ENCODE data around the gene TOMM22. TPM values are rescaled to one million over a fixed set of nuclear protein-coding genes. Genes with fewer than 3 reads are reported as not detected.
A peak's percentile ranks its signal among the peaks of the same experiment; 100 is the strongest.

The TOMM22 gene
- total RNA-seq (2014; rRNA removed; shearing (Covaris generic)) = 51.8 and 61.7 TPM in 2 replicates
- 99.6 and 114 TPM in 2 replicates for total RNA-seq (2022)
- percentile 95 among the genes with signal in this experiment for Bru-seq, nascent RNA
- BruChase-seq, experiment 1, labeled RNA remaining after a 6-hour chase = percentile 99 among the genes with signal in this experiment
- BruChase-seq, experiment 2, labeled RNA remaining after a 2-hour chase = percentile 98 among the genes with signal in this experiment
- long read RNA-seq, transcript TOMM22-201 (4 exons, 2,040 nt) = major isoform, 100 of 110 reads
- long read RNA-seq, partial matches to known transcripts = 1 of 110 reads
- long read RNA-seq, other reads (novel, unspliced or antisense) = 7 of 110 reads

GRCh38 chr22:38681582-38682335 lies at the start of gene TOMM22:
Gene TOMM22, plus strand, starts transcription at chr22:38681957. Its CDS starts 22 bp downstream, at chr22:38681979.
- peaks cover 42% of the 10 kb centered on the region for H3K36me3 ChIP-seq (ENCODE audit: insufficient read depth, low read length)
- no peaks in the 10 kb centered on the region for H3K9me3 ChIP-seq (ENCODE audit: low read length)
- CTCF ChIA-PET (ENCODE audit: unreplicated experiment) = interaction anchor here (1.1 kb wide), 1 partner anchor 17 kb away, joined by 6 read pairs; no protein-coding TSS in a partner anchor
- H3K9me2 ChIP-seq (ENCODE audit: insufficient read depth, low read length) = no peaks in the 10 kb centered on the region
- no peaks in the 10 kb centered on the region for H4K20me1 ChIP-seq (ENCODE audit: insufficient read depth, low read length)
- peaks cover 11% of the 10 kb centered on the region for H3K79me2 ChIP-seq (ENCODE audit: insufficient read depth, low read depth, low read length)
- intact Hi-C loops (cut with micrococcal nuclease; ENCODE audit: unreplicated experiment) = loop anchor here (2.0 kb wide), 2 partner anchors 23 to 25 kb away; partner anchors contain the start of genes CBY1, FAM227A and GTPBP1
- peaks cover 11% of the 10 kb centered on the region for H3K4me1 ChIP-seq (ENCODE audit: insufficient read depth, low read length, poor library complexity, severe bottlenecking)
- TF ChIP-seq EZH2phosphoT487 (IDR thresholded peaks at IDR 0.05; ENCODE audit: borderline replicate concordance, low read depth, low read length) = no peak
- TF ChIP-seq CTCF (conservative IDR thresholded peaks at IDR 0.05; ENCODE audit: low read length) = peak; percentile 90
- BruUV-seq (replicated peaks) = no TSS peak
- peak within 1 kb of the TSS; percentile 93 for H3K4me2 ChIP-seq (ENCODE audit: low read length)
- DNase-seq (ENCODE audit: low spot score) = peak; percentile 90
- peak within 1 kb of the TSS; percentile 75 for H2AFZ ChIP-seq (ENCODE audit: low read length)
- H3K4me3 ChIP-seq (ENCODE audit: low read depth, low read length, poor library complexity, severe bottlenecking) = peak within 1 kb of the TSS; percentile 89
- H3K27ac ChIP-seq (ENCODE audit: low read depth, low read length, poor library complexity, severe bottlenecking) = peak within 1 kb of the TSS; percentile 25
- POLR2A ChIA-PET = interaction anchor here (0.7 to 2.1 kb wide), 5 partner anchors 17 to 346 kb away, joined by 3 to 18 read pairs (median 4); partner anchors contain the start of gene JOSD1

- H2AFZ ChIP-seq (ENCODE audit: low read length) = no peak overlapping the region
- H3K79me2 ChIP-seq (ENCODE audit: insufficient read depth, low read depth, low read length) = no peaks in the 10 kb centered on the region
- BruUV-seq (replicated peaks) = no TSS peak
- intact Hi-C loops (cut with micrococcal nuclease; ENCODE audit: unreplicated experiment) = no loop called here
- POLR2A ChIA-PET = no interaction called here
- H3K9me3 ChIP-seq (ENCODE audit: low read length) = no peaks in the 10 kb centered on the region
- H3K4me1 ChIP-seq (ENCODE audit: insufficient read depth, low read length, poor library complexity, severe bottlenecking) = no peaks in the 10 kb centered on the region
- DNase-seq (ENCODE audit: low spot score) = no peak
- H3K36me3 ChIP-seq (ENCODE audit: insufficient read depth, low read length) = no peaks in the 10 kb centered on the region
- H3K9me2 ChIP-seq (ENCODE audit: insufficient read depth, low read length) = no peaks in the 10 kb centered on the region
- no peaks in the 10 kb centered on the region for H4K20me1 ChIP-seq (ENCODE audit: insufficient read depth, low read length)
- no peak overlapping the region for H3K4me3 ChIP-seq (ENCODE audit: low read depth, low read length, poor library complexity, severe bottlenecking)
- no peak for TF ChIP-seq EZH2phosphoT487 (IDR thresholded peaks at IDR 0.05; ENCODE audit: borderline replicate concordance, low read depth, low read length)
- no peak for TF ChIP-seq CTCF (conservative IDR thresholded peaks at IDR 0.05; ENCODE audit: low read length)
- CTCF ChIA-PET (ENCODE audit: unreplicated experiment) = no interaction called here
- no peak overlapping the region for H3K4me2 ChIP-seq (ENCODE audit: low read length)
- no peak overlapping the region for H3K27ac ChIP-seq (ENCODE audit: low read depth, low read length, poor library complexity, severe bottlenecking)
These were observed 49.2 kb upstream of the TOMM22 start for GRCh38 chr22:38632528-38632927.
